ENCODE results near the gene TIMM22.

Gene TIMM22

DNA sequence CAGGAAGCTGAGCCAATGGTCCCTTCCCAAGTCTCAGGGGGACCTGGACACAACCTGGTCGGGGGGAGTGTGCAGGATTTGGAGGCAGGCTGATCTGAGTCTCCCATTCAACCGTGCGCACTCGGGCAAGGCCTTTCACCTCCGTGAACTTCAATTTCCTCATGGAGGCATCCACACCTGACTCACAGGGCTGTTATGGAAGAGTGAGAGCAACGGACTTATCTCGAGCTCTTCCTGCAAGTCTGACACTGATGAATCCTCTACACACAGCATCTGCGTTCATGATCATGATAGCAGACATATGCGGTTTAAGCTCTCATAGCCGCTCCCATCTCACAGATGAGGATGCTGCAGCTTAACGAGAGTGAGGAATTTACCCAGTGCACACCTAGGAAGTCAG is 21.6 kb downstream of the TIMM22 start:
- DNase-seq (ENCODE audit: extremely low read depth in 1 of 2, low read depth in 1 of 2) = no peak

DNA sequence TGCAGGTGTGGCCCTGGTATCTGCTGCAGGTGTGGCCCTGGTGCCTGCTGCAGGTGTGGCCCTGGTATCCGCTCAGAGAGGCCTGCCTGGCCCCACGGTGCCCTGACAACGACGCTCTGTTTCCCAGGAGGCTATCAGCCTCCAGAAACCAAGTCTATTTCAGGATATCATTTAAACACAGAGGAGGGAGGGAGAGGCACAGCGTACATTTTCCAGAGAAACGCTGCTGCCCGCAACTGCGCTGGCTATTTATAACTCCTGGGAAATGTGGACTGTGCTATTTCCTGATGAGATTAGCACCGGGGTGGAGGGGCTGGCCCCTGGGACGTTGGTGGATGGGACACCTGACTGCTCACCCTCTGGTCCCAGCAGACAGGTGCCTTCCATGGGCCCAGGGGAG is 22.5 kb downstream of the TIMM22 start:
- no peak for DNase-seq (ENCODE audit: extremely low read depth in 1 of 2, low read depth in 1 of 2)

DNA sequence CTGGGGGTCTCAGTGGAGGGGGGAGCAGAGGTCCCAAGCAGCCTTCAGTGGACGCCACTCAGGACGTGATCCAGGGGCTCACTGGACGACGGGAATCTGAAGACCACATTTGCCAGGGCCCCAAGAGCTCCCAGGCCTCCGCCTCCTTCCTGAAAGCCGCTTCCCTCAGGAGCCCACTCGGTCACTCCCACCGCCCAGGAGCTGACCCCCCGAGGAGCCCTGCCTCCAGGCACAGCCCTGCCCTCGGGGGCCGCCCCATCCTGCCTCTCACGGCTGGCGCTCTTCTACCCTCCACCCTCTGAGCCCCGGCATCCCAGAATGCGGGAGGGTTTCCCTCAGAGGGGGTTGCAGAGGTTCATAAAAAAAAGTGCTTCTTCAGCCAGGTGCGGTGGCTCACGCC is 24.2 kb downstream of the TIMM22 start:
- DNase-seq (ENCODE audit: extremely low read depth in 1 of 2, low read depth in 1 of 2) = no peak

DNA sequence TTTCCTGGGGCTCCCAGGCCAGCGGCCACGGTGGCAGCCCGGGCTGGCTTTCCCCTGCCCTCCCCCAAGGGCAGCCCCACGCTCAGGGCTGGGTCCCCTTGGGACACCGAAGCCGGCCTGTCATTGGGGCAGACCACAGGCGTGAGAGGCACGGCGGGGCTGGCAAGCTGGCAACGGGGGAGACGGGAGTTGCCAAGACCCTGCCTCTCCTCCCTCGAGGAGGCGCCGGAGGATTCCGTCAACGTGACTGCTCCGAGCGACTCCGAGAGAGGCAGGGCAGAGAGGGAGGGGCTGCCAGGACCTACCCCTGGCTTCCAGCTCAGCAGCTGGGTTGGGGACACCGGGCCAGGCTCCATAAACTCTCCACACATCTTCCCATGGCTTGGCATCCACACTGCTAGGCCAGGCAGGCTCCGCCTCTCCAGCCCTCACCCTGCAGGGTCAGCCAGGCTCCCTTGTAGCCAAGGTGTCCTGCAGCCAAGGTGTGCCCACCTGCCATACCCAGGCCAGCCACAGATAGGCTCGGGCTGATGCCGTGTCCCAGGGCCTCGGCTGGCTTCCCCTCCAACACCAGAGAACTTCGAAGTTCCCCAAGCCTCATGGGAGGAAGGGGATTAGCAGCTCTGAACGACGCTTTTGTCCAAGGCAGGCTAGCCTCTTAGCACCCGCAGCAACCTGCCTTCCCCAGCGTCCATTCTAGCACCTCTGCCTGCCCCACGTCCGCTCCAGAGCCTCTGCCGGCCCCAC is 25.5 kb downstream of the TIMM22 start:
- DNase-seq (ENCODE audit: extremely low read depth in 1 of 2, low read depth in 1 of 2) = no peak

DNA sequence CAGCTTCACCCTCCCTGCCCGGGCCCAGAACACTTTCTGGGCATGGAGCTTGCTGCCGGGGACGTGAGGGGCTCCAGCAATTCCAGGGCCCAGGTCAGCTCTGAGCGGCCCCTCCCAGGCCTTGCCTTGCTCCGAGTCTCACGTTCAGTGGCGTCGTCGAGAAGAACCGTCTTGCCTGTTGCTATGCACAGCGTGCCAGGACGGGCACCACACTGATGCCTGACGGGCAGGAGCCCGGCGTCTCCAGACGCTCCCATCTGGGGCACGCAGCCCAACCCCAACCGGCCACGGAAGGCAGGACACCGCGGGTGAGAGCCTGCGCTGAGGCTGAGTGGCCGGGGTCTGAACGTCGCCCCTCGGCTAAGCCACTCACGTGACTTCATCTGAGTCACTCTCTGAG is 27.1 kb downstream of the TIMM22 start:
- no peak for DNase-seq (ENCODE audit: extremely low read depth in 1 of 2, low read depth in 1 of 2)

DNA sequence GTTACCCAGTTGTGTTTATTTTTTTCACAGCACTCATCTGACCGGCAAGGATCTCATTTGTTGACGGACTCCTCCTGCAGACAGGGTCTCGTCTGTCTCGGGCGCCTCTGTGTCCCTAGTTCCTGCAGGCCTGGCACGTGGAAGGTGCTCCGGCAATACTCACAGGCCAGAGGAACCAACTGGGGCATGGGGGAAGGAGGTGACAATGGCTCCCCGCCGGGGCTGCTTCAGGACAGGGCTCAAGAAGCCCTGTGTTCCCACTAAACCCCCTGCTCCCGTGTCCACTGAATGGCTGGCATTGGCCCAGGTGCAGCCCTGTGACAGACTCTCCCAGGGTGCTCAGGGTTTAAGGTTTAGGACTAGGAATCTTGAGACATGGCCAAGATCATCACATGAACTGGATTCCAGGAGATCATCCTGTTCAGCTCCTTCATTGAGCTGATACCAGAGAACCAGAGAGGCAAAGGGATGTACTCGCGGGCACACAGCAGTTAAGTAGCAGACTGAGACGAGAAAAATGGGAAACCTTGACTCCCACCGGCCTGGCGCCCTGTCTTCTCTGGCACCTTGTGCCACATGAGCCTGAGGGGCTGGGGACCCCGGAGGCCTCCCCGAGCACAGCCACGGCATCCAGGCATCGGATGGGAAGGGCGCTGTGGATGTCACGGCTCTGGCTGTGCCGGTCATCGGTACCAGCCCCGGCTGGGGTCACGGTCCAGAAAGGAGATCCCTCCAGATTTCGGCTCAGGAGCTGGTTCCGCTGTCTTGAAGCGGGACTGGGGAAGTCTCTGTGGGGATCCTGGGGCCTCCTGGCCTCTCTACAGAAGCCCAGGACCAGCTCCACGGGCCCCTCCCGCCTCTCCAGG is 29.0 kb downstream of the TIMM22 start:
- no peak for DNase-seq (ENCODE audit: extremely low read depth in 1 of 2, low read depth in 1 of 2)

DNA sequence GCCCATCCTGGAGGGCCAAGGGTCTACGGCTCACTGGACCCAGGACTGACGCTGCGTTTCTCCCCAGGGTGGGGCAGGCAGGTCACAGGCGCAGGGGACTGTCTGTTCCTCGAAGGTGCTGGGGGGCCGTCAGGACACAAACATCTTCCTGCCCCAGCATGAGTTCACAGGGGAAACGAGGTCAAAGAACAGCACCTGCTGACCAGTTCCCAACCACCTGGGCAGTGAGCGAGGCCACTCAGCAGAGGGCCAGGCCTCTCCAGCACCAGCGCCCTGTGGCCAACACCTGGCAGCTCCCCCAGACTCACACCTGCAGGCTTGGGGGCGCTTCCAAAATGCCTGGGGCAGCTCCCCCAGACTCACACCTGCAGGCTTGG is 29.7 kb downstream of the TIMM22 start:
- no peak for DNase-seq (ENCODE audit: extremely low read depth in 1 of 2, low read depth in 1 of 2)

DNA sequence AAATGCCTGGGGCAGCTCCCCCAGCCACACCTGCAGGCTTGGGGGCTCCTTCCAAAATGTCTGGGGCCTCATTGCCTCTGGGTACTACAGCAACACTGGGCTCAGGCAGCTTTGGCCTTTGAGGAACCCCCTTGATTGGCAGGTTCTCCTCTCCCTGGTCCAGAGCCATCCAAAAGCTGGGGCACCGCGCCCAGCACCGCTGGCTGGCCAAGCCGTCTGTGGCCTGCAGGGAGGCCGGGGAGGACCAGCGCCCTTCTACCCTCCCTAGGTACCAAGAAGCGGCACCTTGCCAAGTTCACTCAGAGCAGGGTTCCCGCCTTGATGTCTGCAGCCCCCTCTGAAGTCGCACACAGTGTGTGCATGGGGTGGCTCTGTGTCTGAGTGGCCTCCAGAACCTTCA is 30.1 kb downstream of the TIMM22 start:
- no peak for DNase-seq (ENCODE audit: extremely low read depth in 1 of 2, low read depth in 1 of 2)

DNA sequence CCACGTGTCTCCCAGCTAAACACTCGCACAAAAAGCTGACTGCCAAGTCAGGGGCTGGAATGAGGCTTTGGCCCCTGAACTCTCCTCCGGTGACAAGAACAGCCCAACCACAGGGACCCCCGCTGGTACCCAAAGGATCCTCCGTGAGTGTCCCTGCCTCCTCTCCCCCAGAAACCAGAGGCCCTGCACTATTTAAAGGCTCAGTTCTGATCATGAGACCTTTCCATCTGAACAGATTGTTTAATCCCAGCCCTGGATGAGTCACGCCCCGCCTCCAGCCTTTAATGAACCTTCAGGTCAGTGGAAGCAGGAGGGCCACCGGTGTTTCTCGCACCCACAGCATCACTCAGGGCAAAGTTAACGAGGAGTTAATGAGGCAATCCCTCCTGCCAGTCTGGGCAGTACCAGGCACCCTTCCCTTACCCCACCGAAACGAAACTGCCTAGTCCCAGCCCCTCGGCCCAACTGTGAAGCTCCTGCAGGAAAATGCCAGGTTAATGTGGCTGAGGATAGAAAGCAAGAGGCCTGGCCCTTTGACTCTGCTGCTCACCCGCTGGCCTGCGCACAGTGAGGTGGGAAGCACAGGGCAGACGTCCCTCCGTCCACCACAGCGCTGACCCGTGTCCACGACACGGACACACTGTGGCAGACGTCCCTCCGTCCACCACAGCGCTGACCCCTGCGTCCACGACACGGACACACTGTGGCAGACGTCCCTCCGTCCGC is 32.4 kb downstream of the TIMM22 start:
- no peak for DNase-seq (ENCODE audit: extremely low read depth in 1 of 2, low read depth in 1 of 2)

DNA sequence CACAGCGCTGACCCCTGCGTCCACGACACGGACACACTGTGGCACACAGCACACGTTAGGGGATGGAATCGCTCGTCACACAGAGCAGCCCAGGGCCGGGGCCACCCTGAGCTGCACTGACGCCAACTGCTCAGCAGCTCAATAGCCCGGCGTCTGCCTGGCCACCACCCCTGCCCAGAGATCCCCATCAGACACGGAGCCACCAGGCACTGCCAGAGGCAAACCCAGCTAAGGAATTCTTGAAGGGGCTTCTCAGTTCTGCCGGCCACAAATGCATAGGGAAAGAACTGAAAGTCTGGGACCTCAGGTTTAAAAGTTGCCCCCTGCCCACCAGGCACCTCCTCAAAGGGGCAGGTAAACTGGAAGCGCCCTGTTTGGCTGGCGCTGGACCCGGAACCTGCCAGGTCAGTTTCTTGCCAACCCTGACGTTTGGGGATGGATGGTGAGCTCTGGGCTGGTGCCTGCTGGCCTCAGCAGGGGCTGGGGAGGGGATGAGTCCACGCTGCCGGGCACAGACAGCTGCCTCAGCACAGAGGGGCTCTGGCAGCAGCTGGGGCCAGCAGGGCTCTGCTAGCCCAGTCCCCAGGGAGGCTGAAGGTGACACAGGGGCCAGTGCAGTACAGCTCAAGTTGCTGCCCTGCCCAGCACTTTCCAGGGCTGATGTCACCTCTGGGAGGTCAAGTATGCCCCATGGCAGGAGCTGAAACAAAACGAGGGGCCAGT is 33.2 kb downstream of the TIMM22 start:
- DNase-seq (ENCODE audit: extremely low read depth in 1 of 2, low read depth in 1 of 2) = no peak

DNA sequence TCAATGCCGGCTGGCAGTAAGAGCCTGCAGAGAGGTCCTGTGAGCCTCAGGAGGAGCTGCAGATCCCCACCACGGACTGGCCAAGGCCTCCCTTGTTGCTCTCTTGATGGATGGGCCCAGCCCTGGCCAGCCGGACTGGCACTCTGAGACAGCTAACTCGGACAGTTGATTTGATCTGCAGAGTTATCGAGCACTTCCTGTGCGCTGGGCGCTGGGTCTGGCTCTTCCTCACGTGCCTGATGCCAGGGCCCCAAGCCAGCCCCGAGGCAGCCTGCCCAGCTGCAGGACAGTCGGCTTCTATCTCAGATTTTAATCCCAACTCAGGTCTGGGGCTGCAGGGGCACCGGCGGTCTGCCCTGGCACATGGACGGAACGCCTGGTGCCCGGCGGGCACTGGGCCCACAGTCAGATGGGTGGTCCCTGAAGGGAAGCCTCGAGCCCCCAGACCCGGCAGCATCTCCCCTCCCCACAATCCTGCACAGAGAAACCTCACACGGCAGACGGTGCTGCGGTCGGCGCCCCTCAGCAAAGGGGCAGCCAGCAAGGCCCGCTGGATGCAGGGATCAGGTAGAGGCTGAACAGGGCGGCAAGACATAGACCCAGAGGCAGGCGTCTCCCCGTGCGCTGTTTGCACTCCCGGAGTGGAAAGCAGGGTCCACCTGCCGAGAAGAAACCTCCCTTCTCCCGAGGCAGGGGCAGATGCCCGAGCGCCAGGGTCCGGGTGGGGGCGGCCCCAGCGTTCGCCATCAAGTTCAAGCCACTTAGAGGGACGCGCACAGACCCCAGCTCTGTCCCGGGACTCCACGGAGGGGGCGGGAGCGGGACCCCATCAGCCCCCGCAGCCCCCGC is 34.0 kb downstream of the TIMM22 start:
- no peak for DNase-seq (ENCODE audit: extremely low read depth in 1 of 2, low read depth in 1 of 2)

DNA sequence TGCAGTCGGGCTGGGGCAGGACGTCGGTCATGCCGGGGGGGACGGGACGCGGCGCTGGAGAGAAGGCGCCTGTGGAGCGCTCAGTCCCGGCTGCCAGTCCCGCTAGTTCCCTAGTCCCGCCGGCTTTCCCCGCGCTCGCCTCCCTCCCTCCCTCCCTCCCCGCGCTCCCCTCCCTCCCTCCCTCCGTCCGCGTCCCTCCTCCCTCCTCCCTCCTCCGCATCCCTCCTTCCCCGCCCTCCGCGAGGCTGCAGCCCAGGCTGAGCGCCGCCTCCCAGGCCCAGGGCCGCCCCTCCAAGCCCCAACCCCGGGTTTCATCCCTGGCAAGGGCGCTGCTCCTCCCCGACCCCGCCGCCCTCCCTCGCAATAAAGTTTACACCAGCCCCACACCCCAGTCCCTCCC is 34.8 kb downstream of the TIMM22 start:
- DNase-seq (ENCODE audit: extremely low read depth in 1 of 2, low read depth in 1 of 2) = no peak

DNA sequence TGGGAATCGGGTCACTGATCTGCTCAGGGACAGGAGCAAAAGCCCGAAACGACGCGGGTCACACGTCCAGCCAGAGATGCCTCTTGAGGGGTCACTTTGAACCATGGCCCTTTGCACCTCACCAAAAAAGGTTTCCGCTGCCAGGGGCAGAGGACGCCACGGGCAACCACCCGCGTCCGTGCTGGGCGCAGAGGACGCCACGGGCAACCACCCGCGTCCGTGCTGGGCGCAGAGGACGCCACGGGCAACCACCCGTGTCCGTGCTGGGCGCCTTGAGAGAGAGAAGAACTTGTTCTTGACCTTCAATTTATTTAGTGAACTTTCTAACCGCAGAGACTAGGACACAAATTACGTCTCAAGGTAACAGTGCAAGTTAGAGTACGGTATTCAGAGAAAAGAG is 35.5 kb downstream of the TIMM22 start:
- DNase-seq (ENCODE audit: extremely low read depth in 1 of 2, low read depth in 1 of 2) = no peak

DNA sequence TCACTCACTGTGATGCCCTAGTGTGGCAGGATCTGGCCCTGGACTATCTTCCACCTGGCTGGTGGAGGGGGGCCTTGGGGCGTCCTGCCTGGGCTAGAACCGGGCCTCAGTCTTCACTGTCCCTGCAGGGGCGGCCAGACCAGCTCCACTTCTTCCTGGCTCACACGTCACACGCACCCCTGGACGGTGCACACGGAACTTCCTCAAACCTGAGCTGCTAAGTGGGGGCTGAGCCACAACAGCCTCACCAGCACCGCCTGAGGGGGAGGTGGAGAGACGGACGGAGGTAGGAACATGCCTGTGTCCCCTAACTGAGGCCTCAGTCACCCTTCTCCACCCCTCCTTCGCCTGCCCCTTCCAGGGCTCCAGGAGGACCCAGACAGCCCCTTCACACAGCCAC is 36.6 kb downstream of the TIMM22 start:
- DNase-seq (ENCODE audit: extremely low read depth in 1 of 2, low read depth in 1 of 2) = no peak

DNA sequence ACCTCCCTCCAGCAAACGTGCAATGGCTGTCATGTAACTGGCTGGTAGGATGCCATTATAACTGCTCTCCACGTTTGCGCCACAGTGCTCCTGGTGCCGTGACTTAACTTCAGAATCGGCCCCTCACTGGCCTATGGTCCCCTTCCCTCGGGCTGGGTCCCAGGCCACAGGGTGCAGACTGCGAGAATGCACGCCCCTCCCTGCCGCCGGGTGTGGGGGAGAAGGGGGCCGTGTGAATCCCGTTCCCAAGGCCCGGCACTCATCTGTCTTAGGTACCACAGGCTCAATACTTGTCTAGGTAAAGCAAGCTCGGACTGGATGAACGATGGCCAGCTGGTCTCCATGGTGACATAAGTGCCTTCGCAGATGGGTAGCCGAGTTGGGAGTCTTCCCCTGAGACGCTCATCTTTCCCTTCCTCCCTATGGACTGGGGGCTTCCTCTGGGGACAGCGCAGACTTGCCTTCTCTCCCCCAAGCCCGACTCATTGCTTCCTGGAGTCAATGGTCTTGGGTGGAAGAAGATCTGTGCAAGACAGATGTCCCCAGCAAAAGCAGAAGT is 37.8 kb downstream of the TIMM22 start:
- no peak for DNase-seq (ENCODE audit: extremely low read depth in 1 of 2, low read depth in 1 of 2)

DNA sequence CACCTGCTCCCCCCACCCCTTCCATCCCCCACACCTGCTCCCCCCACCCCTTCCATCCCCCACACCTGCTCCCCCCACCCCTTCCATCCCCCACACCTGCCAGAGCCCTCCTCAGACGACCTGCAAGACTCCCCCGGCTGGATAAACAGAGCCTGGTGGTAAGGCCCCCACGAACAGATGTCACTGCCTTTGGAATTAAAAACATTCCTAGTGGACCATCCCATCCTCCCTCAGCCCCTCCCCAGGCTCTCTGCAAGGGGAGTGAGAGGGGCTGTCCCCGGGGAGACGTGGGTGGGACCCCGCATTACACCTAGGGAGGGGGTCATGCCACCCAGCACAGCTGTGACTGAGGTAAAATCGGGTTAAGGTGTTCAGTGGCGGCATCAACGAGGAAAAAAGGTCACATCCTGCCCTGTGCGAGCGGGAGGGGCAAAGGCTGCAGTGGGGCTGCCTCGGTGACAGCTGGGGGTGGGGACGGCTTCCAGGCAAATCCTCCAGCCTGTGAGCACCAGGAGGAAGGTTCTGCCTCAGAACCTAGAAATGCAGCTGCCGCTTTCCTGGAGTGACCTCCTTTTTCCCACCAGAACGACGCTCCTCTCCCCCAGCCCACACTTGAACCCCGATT is 38.7 kb downstream of the TIMM22 start:
- DNase-seq (ENCODE audit: extremely low read depth in 1 of 2, low read depth in 1 of 2) = no peak

DNA sequence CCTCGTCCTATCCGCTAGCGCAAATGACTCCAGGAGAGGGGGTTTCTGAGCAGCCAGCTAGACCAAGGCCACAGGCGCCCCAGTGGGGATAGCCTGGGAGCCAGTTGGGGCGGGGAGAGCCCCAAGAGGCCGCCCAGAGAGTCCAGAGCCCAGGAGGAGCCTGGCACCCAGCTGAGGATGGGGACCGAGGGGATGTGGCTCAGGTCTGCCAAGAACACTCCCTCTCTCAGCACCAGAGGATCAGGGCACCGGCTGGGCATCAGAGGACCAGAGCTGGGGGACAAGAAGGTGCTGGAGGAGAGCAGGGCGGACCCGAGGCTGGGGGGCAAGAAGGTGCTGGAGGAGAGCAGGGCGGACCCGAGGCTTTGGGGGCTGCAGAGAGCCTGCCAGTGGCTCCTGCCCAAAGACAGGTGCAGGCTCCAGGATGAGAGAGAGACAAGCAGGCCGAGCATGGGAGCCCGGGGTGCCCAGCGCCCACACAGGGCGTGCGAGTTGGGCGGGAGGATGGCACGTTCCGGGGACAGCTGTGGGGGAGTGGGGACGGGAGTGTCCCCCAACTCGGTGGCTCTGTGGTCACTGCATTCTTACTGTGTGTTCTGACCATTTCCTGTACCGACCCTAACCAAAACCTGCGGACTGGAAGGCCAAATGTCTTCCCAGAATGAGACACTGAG is 39.4 kb downstream of the TIMM22 start:
- no peak for DNase-seq (ENCODE audit: extremely low read depth in 1 of 2, low read depth in 1 of 2)

DNA sequence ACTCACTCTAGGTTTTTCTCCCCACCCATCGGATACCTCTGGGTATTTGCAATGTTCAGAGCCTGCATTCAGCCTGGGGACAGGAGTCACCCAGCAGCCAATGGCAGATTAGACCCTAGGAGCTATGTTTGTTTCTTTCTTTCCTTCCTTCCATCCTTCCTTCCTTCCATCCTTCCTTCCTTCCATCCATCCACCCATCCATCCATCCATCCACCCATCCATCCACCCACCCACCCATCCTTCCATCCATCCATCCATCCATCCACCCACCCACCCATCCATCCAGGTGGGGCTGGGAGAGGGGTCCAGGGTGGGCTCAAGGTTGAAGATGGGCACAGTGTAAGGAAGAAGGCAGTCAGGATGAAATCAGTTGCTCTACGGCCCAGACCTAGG is 39.9 kb downstream of the TIMM22 start:
- no peak for DNase-seq (ENCODE audit: extremely low read depth in 1 of 2, low read depth in 1 of 2)

Measured in stimulated activated CD8-positive, alpha-beta memory T cell treated with anti-CD3 and anti-CD28 coated beads, Interleukin-7, amount 100 ng/mL, for 48 hours (primary cell).